Measurements from ENCODE around the gene CAPRIN1.

The CAPRIN1 gene, protein sequence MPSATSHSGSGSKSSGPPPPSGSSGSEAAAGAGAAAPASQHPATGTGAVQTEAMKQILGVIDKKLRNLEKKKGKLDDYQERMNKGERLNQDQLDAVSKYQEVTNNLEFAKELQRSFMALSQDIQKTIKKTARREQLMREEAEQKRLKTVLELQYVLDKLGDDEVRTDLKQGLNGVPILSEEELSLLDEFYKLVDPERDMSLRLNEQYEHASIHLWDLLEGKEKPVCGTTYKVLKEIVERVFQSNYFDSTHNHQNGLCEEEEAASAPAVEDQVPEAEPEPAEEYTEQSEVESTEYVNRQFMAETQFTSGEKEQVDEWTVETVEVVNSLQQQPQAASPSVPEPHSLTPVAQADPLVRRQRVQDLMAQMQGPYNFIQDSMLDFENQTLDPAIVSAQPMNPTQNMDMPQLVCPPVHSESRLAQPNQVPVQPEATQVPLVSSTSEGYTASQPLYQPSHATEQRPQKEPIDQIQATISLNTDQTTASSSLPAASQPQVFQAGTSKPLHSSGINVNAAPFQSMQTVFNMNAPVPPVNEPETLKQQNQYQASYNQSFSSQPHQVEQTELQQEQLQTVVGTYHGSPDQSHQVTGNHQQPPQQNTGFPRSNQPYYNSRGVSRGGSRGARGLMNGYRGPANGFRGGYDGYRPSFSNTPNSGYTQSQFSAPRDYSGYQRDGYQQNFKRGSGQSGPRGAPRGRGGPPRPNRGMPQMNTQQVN

DNA sequence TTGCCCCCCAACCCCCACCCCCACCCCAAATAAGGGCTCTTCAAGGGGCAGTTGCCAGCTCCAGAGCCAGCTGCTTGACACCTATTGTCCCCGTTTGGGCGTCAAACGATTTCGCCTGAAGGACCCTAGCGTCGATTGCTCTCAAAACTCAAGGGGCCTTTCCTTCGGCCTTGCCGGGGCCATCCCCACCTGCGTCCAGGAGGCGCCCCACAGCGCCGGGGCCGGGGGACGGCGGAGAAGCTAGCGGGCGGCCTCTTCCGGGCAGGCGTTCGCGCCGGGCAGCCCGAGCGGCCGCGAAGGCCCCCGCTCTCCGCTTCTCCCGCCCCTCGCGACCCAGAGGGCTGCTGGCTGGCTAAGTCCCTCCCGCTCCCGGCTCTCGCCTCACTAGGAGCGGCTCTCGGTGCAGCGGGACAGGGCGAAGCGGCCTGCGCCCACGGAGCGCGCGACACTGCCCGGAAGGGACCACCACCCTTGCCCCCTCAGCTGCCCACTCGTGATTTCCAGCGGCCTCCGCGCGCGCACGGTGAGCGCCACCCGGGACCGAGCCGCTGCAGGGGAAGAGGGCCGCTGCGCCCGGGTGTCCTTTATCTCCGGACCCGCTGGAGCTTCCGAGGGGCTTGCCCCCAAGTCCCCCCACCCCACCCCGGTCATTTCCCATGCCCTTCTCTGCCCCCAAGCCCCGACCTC lies at the start of gene CAPRIN1:
CAPRIN1 (plus strand) TSS at position 383 of the 687 bp plus-strand sequence. CDS start 690 bp downstream, outside the sequence.
- in situ Hi-C loops (cut with MboI; ENCODE audit: low sequenced_read_pairs) = no loop called here

DNA sequence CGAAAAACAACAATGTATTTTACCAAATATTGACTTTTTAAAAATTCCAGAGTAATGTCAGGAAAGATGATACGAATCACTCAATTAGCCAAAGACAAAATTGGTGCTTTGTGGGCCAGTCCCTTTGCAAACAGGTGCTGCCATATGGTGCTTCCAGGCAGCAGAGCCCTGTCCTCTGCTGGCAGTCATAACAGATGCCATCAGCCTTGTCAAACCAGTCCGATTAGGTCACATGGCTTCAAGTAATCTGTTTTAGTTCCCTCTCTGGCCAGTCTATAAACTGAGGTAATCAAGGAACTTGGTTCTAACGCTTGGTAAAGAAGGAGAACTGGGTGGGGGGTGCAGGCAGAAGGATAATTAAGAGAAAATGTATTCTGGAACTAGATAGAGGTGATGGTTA lies 49.1 kb upstream of the CAPRIN1 start:
- in situ Hi-C loops (cut with MboI; ENCODE audit: low sequenced_read_pairs) = no loop called here

DNA sequence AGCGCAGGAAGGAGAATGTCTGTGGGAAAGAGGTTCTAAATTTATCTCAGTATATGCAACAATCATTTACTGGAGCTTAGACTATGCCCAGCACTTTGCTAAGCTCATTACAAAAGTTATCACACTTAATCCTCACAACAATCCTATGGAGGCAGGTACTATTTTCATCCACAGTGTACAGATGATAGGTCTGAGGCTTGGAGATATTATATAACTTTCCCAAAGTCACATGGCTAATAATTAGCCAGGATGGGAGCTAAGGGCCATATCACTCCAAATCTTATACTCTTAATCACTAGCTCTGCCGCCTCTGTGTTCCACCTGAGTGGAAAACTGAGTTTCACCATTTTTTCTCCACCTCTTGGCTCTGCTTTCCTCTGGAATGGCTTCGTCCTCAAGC lies 47.3 kb upstream of the CAPRIN1 start:
- in situ Hi-C loops (cut with MboI; ENCODE audit: low sequenced_read_pairs) = no loop called here

DNA sequence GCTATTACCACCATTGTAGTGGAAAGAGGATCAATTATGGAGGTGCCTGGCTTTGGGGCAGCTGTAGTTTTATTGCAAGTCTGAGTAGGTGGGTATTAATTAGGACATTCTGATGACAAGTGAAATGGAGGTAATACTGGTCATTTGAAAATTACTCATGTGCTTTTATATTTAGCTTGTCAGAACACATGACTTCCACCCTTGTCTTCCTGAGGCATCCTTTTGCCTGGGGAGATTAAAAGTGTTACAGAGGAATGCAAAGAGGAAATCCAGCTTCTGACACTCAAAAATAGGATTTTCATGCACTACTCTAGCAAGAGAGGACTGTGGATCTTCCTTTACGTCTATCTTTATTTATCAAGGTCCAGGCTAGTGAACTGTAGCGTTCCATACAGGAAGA lies 44.7 kb upstream of the CAPRIN1 start:
- in situ Hi-C loops (cut with MboI; ENCODE audit: low sequenced_read_pairs) = no loop called here

DNA sequence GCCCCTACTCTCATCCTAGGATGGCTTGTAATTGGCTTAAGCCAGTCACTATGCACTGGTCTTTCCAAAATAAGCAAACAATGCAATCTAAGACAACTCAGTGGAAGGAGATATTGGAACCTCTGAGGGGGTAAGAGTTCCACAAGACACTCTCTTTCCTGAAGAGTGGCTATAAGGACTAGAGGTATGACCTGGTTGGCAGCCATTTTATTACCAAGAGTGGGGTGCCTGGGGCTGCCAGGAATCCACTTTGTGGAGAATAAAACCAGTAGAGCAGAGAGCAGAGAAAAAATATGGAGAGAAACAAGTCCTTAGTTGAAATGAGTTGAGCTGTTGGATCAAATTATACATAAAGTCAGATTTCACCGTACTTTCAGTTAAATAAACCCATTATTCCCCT lies 38.8 kb upstream of the CAPRIN1 start:
- in situ Hi-C loops (cut with MboI; ENCODE audit: low sequenced_read_pairs) = no loop called here

DNA sequence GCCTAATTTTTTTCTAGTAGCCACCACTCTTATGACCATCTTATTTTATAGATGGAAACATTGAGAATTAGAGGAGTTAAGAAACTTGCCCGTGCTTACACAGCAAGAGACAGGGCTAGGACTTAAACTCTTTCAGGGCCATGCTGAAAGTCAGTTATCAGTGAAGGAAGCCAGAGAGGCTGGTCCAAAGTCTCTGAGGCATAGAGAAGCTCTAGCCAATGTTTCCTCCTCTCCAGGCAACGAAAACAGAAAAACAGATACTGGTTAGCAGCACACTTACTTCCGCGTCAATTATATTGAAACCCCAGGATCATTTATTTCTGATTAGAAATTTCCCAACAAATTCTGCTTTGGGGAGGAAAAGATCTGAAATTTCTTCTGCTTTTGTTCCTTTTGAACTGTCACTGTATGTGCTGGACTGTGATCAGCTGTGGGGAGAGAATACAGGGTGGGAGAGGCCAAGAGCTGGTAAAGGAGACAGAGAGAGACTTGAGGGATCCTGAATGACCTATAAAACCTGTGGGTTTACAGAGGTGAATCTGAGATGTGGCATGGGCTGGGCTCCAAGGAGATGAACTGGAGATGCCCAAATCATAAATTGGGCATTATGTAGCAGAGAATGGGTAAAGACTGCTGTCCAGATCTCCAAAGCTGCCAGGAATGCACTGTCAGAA lies 37.5 kb upstream of the CAPRIN1 start:
- in situ Hi-C loops (cut with MboI; ENCODE audit: low sequenced_read_pairs) = no loop called here

DNA sequence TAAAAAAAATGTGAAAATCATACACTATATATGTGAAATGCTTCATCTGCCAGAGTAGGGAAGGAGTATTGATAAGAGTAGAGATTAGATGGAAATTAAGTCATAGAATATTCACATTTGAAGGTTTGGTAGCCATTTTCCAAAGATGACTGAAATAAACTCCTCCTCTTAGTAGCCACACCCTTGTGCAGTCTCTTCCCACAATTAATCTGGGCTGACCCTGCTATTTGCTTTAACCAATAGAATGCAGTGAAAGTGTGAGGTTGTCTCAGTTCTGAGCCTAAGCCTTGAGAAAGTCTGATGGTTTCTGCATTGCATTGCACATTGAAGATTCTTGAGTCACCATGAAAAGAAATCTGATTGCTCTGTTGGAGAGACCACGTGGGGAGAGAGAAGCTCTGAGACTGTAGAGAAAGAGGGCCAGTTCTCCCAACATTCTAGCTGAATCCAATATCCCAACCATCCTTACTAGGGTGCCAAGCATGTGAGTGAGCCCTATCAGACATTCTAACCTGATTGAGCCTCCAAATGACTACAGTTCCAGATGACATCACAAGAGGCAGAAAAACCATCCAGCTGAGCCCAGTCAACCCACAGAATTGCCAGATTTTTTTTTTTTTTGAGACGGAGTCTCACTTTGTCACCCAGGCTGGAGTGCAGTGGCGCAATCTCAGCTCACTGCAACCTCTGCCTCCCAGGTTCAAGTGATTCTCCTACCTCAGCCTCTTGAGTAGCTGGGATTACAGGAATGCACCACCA lies 29.4 kb upstream of the CAPRIN1 start:
- in situ Hi-C loops (cut with MboI; ENCODE audit: low sequenced_read_pairs) = no loop called here

DNA sequence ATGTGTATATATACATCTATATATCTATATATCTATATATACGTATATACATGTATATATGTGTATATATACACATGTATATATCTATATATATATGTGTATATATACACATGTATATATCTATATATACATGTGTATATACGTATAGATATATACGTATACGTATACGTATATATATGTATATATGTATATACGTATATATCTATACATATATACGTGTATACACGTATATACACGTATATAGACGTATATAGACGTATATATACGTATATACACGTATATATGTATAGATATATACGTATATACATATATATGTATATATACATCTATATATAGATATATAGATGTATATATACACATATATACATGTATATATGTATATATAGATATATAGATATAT lies 25.1 kb upstream of the CAPRIN1 start:
- in situ Hi-C loops (cut with MboI; ENCODE audit: low sequenced_read_pairs) = no loop called here

DNA sequence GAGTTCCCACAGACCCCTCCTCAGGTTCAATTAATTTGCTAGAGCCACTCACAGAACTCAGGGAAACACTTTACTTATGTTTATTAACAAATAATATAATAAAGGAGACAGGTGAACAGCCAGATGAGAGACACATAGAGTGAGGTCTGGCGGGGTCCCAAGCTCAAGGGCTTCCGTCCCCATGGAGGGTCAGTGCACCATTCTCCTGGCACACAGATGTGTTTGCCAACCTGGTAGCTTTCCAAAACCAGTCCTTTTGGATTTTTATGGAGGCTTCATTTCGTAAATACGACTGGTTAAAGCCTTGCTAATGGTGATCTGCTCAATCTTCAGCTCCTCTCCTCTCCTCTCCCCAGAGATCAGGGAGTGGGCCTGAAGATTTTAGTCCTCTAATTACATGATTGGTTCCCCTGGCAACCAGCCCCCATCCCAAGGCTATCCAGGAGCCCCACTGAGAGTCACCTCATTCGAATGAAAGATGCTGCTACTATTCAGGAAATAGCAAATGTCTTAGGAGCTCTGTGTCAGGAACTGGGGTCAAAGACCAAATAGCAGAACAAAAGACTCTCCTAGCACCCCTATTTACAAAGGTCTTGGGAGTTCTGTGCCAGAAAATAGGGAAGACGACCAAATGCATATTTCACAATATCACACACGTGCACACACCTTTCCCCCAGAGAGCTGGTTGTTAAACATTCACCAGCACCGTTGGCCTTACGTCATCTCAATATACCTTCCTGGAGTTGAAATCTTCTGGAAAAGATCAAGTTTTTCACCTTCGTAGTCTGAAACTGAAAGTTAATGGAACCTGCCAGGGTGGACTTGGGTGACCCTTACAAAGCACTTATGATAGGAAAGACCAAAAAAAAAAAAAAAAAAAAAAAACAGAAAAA lies 23.8 kb upstream of the CAPRIN1 start:
- in situ Hi-C loops (cut with MboI; ENCODE audit: low sequenced_read_pairs) = no loop called here

DNA sequence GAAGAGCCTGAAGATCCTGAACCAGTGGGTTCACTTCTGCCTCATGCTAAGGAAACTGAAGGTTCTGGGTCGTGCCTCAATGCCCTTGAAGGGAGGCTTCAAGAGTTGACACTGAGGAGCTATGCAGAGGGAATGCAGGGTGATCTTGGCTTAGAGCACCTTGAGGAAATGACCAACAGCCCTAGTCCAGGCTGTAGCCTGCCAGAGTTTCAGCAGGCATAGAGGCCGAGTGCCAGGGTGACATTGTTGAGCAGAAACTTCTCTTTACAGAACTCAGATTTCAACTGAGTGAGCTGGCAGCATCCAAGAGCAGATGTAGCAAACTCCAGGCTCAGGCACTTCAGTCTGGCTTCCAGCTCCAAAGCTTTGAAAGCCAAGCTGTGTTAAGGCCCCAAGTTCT lies 23.1 kb upstream of the CAPRIN1 start:
- in situ Hi-C loops (cut with MboI; ENCODE audit: low sequenced_read_pairs) = no loop called here

DNA sequence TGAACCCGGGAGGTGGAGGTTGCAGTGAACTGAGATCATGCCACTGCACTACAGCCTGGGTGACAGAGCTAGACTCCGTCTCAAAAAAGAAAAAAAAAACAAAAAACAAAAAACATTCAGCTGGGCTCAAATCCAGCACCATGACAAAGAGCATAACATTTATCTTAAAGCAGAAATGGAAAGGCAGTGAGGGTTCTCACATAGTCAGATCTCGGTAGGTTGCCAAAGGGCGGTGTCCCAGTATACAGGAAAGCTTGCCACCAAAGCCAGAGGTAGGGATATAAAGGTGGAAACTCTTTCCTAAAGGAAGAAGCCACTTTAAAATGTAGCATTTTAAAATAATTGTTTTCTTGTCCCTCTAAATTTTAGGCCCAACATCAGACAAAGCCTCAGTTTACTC lies 22.4 kb upstream of the CAPRIN1 start:
- in situ Hi-C loops (cut with MboI; ENCODE audit: low sequenced_read_pairs) = no loop called here

DNA sequence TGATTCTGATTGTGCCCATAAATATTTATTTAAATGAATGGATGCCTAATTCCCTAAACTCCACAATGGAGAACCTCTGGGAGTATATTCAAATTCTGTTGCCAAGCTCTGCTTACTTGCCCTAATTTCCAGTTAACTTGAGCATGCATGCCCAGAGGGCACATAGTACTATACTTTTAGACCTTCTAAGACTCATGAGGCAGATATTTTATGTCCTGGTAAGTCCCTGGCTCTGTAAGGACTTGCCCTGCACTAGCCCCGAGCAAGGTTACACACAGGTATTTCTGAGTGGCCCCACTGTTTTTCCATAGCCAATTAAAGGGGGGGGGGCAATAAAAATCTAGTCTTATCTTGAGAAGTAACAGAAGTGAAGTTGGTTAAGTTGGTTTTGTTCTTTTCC lies 21.1 kb upstream of the CAPRIN1 start:
- in situ Hi-C loops (cut with MboI; ENCODE audit: low sequenced_read_pairs) = no loop called here

DNA sequence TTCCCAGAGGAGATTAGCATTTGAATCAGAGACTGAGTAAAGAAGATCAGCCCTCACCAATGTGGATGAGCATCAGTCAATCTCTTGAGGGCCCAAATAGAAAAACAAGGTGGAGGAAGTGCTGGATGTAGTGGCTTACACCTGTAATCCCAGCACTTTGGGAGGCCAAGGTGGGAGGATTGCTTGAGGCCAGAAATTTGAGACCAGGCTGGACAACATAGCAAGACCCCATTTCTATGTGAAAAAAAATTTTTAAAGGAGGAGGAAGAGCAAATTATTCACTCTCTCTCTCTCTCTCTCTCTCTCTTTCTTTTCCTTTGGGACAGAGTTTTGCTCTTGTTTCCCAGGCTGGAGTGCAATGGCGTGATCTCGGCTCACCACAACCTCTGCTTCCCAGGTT lies 18.1 kb upstream of the CAPRIN1 start:
- in situ Hi-C loops (cut with MboI; ENCODE audit: low sequenced_read_pairs) = no loop called here

DNA sequence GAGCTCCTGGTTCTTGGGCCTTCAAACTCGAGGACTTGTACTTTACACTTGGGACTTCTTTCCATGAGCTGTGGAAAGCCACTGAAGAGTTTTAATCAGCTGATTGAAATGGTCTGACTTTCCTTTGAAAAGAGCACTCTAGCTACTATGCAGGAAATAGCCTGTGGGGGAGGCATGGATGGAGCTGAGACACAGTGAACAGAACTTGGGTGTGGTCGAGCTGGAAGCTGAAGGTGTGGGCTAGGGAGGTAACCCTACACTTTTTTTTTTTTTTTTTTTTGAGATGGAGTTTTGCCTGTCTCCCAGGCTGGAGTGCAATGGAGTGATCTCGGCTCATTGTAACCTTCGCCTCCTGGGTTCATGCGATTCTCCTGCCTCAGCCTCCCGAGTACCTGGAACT lies 17.5 kb upstream of the CAPRIN1 start:
- in situ Hi-C loops (cut with MboI; ENCODE audit: low sequenced_read_pairs) = no loop called here

DNA sequence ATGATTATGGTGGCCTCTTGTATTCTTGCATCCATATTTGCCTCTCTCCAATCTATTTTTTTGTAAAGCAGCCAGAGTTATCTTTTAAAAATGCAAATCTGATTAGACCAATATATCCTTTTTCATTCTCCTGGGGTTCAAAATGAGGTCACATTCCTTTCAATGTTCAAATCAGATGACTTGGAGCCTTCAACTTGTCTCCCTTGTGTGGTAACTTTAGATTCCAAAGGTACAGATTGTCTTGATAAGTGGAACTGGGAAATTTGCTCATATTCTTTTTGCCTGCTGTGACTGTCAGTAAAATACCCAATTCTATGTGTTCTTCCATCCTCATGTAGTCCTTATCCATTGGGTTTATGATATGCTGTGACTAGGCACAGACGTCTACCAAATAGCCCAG lies 15.1 kb upstream of the CAPRIN1 start:
- in situ Hi-C loops (cut with MboI; ENCODE audit: low sequenced_read_pairs) = no loop called here

DNA sequence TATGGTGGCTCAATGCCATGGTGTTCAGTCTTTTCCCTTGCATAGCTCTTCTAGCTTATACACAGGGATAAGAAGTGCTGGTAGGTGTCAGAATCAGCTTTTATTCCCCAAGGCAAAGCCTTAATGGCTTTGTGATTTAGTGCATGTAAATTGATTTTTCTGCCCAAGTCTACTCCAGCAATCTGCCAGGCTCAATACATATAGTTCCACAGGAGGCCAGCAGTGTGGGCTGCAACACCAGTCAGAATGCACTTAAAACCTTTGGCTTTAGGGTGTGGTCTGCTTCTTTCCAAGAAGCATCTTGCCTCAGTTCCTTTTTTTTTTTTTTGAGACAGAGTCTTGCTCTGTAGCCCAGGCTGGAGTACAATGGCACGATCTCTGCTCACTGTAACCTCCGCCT lies 14.5 kb upstream of the CAPRIN1 start:
- in situ Hi-C loops (cut with MboI; ENCODE audit: low sequenced_read_pairs) = no loop called here

DNA sequence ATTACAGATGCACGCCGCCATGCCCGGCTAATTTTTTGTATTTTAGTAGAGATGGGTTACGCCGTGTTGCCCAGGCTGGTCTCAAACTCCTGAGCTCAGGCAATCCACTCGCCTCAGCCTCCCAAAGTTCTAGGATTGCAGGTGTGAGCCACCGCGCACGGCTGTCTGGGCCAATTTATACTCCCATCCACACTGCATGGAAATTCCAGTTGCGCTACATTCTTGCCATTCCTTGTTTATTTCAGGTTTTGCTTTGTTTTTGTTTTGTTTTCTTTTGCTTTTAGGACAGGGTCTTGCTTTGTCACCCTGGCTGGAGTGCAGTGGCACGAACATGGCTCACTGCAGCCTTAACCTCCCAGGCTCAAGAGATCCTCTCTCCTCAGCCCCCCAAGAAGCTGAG lies 11.0 kb upstream of the CAPRIN1 start:
- in situ Hi-C loops (cut with MboI; ENCODE audit: low sequenced_read_pairs) = no loop called here

DNA sequence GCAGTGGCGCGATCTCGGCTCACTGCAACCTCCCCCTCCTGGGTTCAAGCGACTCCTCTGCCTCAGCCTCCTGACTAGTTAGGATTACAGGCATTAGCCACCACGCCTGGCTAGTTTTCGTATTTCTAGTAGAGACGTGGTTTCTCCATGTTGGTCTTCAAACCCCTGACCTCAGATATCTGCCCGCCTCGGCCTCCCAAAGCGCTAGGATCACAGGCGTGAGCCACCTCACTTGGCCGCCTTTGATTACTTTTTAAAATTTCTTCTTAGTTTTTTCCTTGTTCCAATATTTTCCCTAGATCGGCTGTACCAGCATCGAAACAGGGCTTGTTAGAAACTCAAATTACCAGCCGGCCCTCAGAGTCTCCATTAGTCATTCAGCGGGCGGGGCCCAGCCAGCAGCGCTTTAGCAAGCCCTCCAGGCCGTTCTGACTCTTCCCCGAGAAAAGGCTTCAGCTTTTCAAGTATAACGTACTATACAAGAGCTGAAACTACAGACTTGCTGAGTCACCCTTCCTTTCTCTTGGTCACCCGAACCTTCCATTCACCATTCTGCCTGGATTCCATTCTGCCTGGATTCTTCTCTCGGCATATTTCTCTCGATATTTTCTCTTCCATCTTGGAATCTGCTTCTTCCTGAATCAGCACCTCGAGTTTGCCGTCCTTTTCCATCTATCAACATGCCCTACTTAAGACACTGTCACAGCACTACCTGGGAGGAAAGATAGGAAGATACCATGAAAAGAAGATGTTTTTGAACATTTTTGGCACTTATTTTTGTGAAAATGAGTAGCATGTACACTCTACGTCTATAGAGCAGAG lies 6.7 kb upstream of the CAPRIN1 start:
- in situ Hi-C loops (cut with MboI; ENCODE audit: low sequenced_read_pairs) = no loop called here

DNA sequence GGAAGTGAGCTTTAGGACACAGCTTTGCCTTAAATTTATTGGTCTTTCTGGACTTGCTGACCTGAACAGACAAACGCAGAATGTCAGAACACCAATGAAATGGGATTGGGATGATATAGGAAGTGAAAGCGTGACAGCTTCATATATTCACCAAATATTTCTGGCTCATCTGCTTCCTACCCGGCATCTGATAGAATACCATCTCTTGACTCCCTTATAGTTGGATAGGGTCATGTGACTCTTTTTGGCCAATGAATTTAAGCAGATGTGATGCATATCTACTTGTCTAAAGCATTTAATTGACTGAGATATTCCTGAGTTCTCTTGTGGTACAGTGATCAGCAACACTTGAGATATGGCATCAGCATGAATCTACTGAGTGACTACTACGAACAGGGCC lies 2.5 kb upstream of the CAPRIN1 start:
- in situ Hi-C loops (cut with MboI; ENCODE audit: low sequenced_read_pairs) = no loop called here

All from HL-60/S4 treated with retinoic acid at 250 ng/mL for 4 days and 3 days (cell line).